OCI-LY7 (cell line): ENCODE results near the gene GGA3. TPM values are rescaled to one million over a fixed set of nuclear protein-coding genes. Genes with fewer than 3 reads are reported as not detected.

ENCODE experiments used
- BruUV-seq: library from RNA; stranded (reverse); fragments of 400-500 nt; replicated peaks from 2 replicates; lab custom pipeline; 2021; lab: Mats Ljungman, UMichigan
- CTCF ChIA-PET: fragments of 300-600 bp; sonication (Branson Sonifier 250); formaldehyde crosslinking; loops from one replicate; lab custom pipeline; 2022; ENCODE audit warnings: antibody characterized with exemption; ENCODE audit not compliant: unreplicated experiment; lab: Charles Lee
- POLR2A ChIA-PET: fragments of 300-600 bp; sonication (Branson Sonifier 250); formaldehyde crosslinking; loops from one replicate; lab custom pipeline; 2022; ENCODE audit warnings: antibody characterized with exemption; lab: Charles Lee
- DNase-seq: peaks from one replicate; pipeline ENCODE4 v3.0.0-alpha.2; 2015; ENCODE audit warnings: low spot score
- H2AFZ ChIP-seq: fragments of 200-600 bp; sonication (generic), shearing (Covaris generic); 2 replicates; pipeline ENCODE4 v1.6.1; 2014; ENCODE audit warnings: mild to moderate bottlenecking, antibody characterized with exemption, low read length, moderate library complexity
- H3K27ac ChIP-seq: fragments of 200-600 bp; sonication (generic); 2 replicates; pipeline ENCODE4 v1.5.1; 2014; ENCODE audit warnings: mixed run types, low read depth, mild to moderate bottlenecking, moderate library complexity, low read length, inconsistent platforms; ENCODE audit not compliant: poor library complexity, severe bottlenecking
- H3K36me3 ChIP-seq: fragments of 200-600 bp; sonication (generic); 2 replicates; pipeline ENCODE4 v1.6.1; 2014; ENCODE audit warnings: mild to moderate bottlenecking, antibody characterized with exemption, low read length, moderate library complexity, mixed read lengths; ENCODE audit not compliant: insufficient read depth
- H3K4me1 ChIP-seq: fragments of 200-600 bp; sonication (generic); 2 replicates; pipeline ENCODE4 v1.5.1; 2014; ENCODE audit warnings: mild to moderate bottlenecking, low read length; ENCODE audit not compliant: insufficient read depth, poor library complexity, severe bottlenecking
- H3K4me2 ChIP-seq: fragments of 200-600 bp; sonication (generic); 2 replicates; pipeline ENCODE4 v1.6.1; 2014; ENCODE audit warnings: mild to moderate bottlenecking, low read length
- H3K4me3 ChIP-seq: fragments of 200-600 bp; sonication (generic); 2 replicates; pipeline ENCODE4 v1.5.1; 2014; ENCODE audit warnings: mild to moderate bottlenecking, low read depth, low read length; ENCODE audit not compliant: poor library complexity, severe bottlenecking
- H3K79me2 ChIP-seq: fragments of 200-600 bp; sonication (generic); 2 replicates; pipeline ENCODE4 v1.6.1; 2016; ENCODE audit warnings: low read depth, mild to moderate bottlenecking, low read length, moderate library complexity, mixed read lengths; ENCODE audit not compliant: insufficient read depth
- H3K9me2 ChIP-seq: fragments of 200-600 bp; sonication (generic); 2 replicates; pipeline ENCODE4 v1.6.1; 2016; ENCODE audit warnings: mild to moderate bottlenecking, low read length, mixed read lengths; ENCODE audit not compliant: insufficient read depth
- H3K9me3 ChIP-seq: fragments of 200-600 bp; sonication (generic); 2 replicates; pipeline ENCODE4 v1.6.1; 2014; ENCODE audit warnings: mild to moderate bottlenecking, mixed run types, low read length, mixed read lengths
- H4K20me1 ChIP-seq: fragments of 200-600 bp; sonication (generic); 2 replicates; pipeline ENCODE4 v1.6.1; 2014; ENCODE audit warnings: mild to moderate bottlenecking, antibody characterized with exemption, low read length, moderate library complexity, mixed read lengths; ENCODE audit not compliant: insufficient read depth
- CTCF ChIP-seq: fragments of 200-600 bp; sonication (generic); conservative IDR thresholded peaks from 2 replicates; pipeline ENCODE4 v1.5.1; 2014; ENCODE audit warnings: mild to moderate bottlenecking, antibody characterized with exemption, low read length, moderate library complexity, mixed read lengths
- EZH2phosphoT487 ChIP-seq: fragments of 200-600 bp; sonication (generic); IDR thresholded peaks from 2 replicates; pipeline ENCODE4 v1.6.1; 2018; ENCODE audit warnings: low read depth, borderline replicate concordance, mild to moderate bottlenecking, mixed run types, antibody characterized with exemption, low read length, moderate library complexity, mixed read lengths
- intact Hi-C: fragments of 100-400 bp; cut with micrococcal nuclease; formaldehyde crosslinking; loops from one replicate; pipeline ENCODE4 v1.10.0; 2022; ENCODE audit not compliant: unreplicated experiment
- total RNA-seq, 2 experiments: library from RNA; depleted of rRNA in 1 of 2; stranded (reverse); fragments of >200 nt in 1 of 2; shearing (Covaris generic) in 1 of 2; gene quantifications; 2 replicates each; pipeline ENCODE4 v1.2.3, GENCODE V29; 2014 to 2022

GGA3 gene
- total RNA-seq, 2 experiments from 2014 or later: 77.6 to 106 TPM

- H3K9me2 ChIP-seq: no peaks in the 10 kb centered on the region
- TF ChIP-seq CTCF (no peak), EZH2phosphoT487 (no peak)
- POLR2A ChIA-PET: interaction anchor here (0.6 to 1.6 kb wide), 5 partner anchors 16 to 72 kb away, joined by 3 to 13 read pairs (median 5); partner anchors contain the start of genes MRPS7 and NUP85
- peaks cover 58% of the 10 kb centered on the region for H3K4me1 ChIP-seq
- intact Hi-C loops: loop anchor here (1.0 to 5.0 kb wide), 2 partner anchors 37 to 168 kb away; partner anchors contain the start of gene NUP85
- H3K27ac ChIP-seq: peak overlapping the region; percentile 75
- H3K79me2 ChIP-seq: peaks cover 13% of the 10 kb centered on the region
- peak overlapping the region; percentile 1; the same call in 1 of the 2 replicates for H2AFZ ChIP-seq
- no peaks in the 10 kb centered on the region for H4K20me1 ChIP-seq
- H3K4me3 ChIP-seq: peak overlapping the region; percentile 38
- peak overlapping the region; percentile 70 for H3K4me2 ChIP-seq
- BruUV-seq: no TSS peak
- DNase-seq: peak; percentile 94
- no peaks in the 10 kb centered on the region for H3K9me3 ChIP-seq
- peaks cover 84% of the 10 kb centered on the region for H3K36me3 ChIP-seq
- CTCF ChIA-PET: interaction anchor here (0.9 to 1.6 kb wide), 2 partner anchors 16 to 25 kb away, joined by 3 to 6 read pairs; no protein-coding TSS in a partner anchor
Observed at GRCh38 chr17:75244133-75244866, 17.1 kb downstream of the GGA3 start.

- H3K4me1 ChIP-seq: peaks cover 57% of the 10 kb centered on the region
- BruUV-seq: no TSS peak
- no peak overlapping the region for H2AFZ ChIP-seq
- peaks cover 94% of the 10 kb centered on the region for H3K36me3 ChIP-seq
- H3K4me2 ChIP-seq: no peak overlapping the region
- TF ChIP-seq EZH2phosphoT487 (no peak), CTCF (no peak; the same call in 1 of the 2 replicates)
- H4K20me1 ChIP-seq: no peaks in the 10 kb centered on the region
- peak overlapping the region; percentile 75 for H3K27ac ChIP-seq
- POLR2A ChIA-PET: interaction anchor here (0.6 to 1.7 kb wide), 3 partner anchors 18 to 34 kb away, joined by 5 to 9 read pairs (median 5); partner anchors contain the start of genes GGA3 and MRPS7
- CTCF ChIA-PET: interaction anchor here (0.6 to 0.9 kb wide), 2 partner anchors 18 to 185 kb away, joined by 3 to 4 read pairs; no protein-coding TSS in a partner anchor
- DNase-seq: peak; percentile 53
- no peak overlapping the region for H3K4me3 ChIP-seq
- H3K9me2 ChIP-seq: no peaks in the 10 kb centered on the region
- intact Hi-C loops: loop anchor here (5.0 kb wide), 1 partner anchor 35 kb away; the partner anchor contains the start of gene NUP85
- peaks cover 6% of the 10 kb centered on the region; the same call in 1 of the 2 replicates for H3K79me2 ChIP-seq
- H3K9me3 ChIP-seq: no peaks in the 10 kb centered on the region
Observed at GRCh38 chr17:75242461-75243042, 18.9 kb downstream of the GGA3 start.
